Measurements from ENCODE around the gene PTPMT1. TPM values are rescaled to one million over a fixed set of nuclear protein-coding genes. Genes with fewer than 3 reads are reported as not detected.

PTPMT1 gene
- total and polyA plus RNA-seq, 2 experiments from 2014 or later: 106 to 109 TPM

- H3K4me1 Mint-ChIP-seq: peaks cover 36% of the 10 kb centered on the region
- peak overlapping the region; percentile 58; the same call in 1 of the 2 replicates for H3K27ac ChIP-seq (ENCODE audit: low read depth)
- H3K27ac Mint-ChIP-seq: no peak overlapping the region
These were observed 48.2 kb upstream of the PTPMT1 start for GRCh38 chr11:47516984-47517853.

More at GRCh38 chr11:47516984-47517853, 48.2 kb upstream of the PTPMT1 start:
- Histone ChIP-seq H3F3A (replicated peaks; ENCODE audit: low read depth) (no peaks in the 10 kb centered on the region), H3K4me1 (ENCODE audit: insufficient read depth) (peaks cover 37% of the 10 kb centered on the region), H4K20me1 (replicated peaks; ENCODE audit: insufficient read depth) (peaks cover 62% of the 10 kb centered on the region), H3K4me2 (no peak overlapping the region), H3K79me2 (replicated peaks; ENCODE audit: insufficient read depth) (peaks cover 100% of the 10 kb centered on the region), H3K9me2 (ENCODE audit: insufficient read depth) (no peaks in the 10 kb centered on the region), H3K27me3 (ENCODE audit: insufficient read depth) (no peaks in the 10 kb centered on the region), H2AFZ (no peak overlapping the region), H3K36me3 (ENCODE audit: insufficient read depth) (no peaks in the 10 kb centered on the region), H3K4me3 (no peak overlapping the region)
- no peak for ATAC-seq
- no peaks in the 10 kb centered on the region for H3K9me3 Mint-ChIP-seq
- H3K36me3 Mint-ChIP-seq (ENCODE audit: low read depth): no peaks in the 10 kb centered on the region; the same call in 2 of the 3 replicates
- H3K4me3 Mint-ChIP-seq: no peak overlapping the region
- TF ChIP-seq NANOG (IDR thresholded peaks at IDR 0.05; ENCODE audit: borderline replicate concordance): no peak
- no peak for TF ChIP-seq POLR2AphosphoS5 (IDR thresholded peaks at IDR 0.05; ENCODE audit: low read depth)
- TF ChIP-seq ZNF462 (CRISPR knock-in tag; IDR thresholded peaks at IDR 0.05): no peak
- no peak for TF ChIP-seq JUNB (IDR thresholded peaks at IDR 0.05; ENCODE audit: unreplicated experiment)
- TF ChIP-seq CTCF (conservative IDR thresholded peaks at IDR 0.05; ENCODE audit: low read depth in 2 of 2): no peak
- TF ChIP-seq CREB1 (CRISPR knock-in tag; IDR thresholded peaks at IDR 0.05; ENCODE audit: low read depth): no peak
- TF ChIP-seq ZNF114 (CRISPR knock-in tag; IDR thresholded peaks at IDR 0.05): no peak
- no peak for TF ChIP-seq ETS1 (IDR thresholded peaks at IDR 0.05)
- no peak for TF ChIP-seq REST (IDR thresholded peaks at IDR 0.05; ENCODE audit: unreplicated experiment)
- no peak for TF ChIP-seq ZNF331 (CRISPR knock-in tag; IDR thresholded peaks at IDR 0.05; ENCODE audit: low read depth)
- peaks cover 15% of the 10 kb centered on the region for H3K27me3 Mint-ChIP-seq (ENCODE audit: insufficient read depth, low read depth, poor library complexity)
- DNase-seq (ENCODE audit: low spot score): no peak

Data from GM23338 (cell line).